Esophagus muscularis mucosa (tissue), 3 donors: Measurements from ENCODE around the gene BORCS5.

Experiments used
- CTCF ChIP-seq, 3 experiments: fragments of 200-600 bp in 2 of 3; fragments of 450-650 bp in 1 of 3; sonication (generic) in 2 of 3; IDR thresholded peaks; one replicate each; pipeline ENCODE4 v1.5.1; 2017 to 2019; ENCODE audit warnings: antibody characterized with exemption in 3 of 3, mild to moderate bottlenecking in 2 of 3, moderate library complexity in 1 of 3
- POLR2A ChIP-seq: fragments of 450-650 bp; IDR thresholded peaks from one replicate; pipeline ENCODE4 v1.6.1; 2017; ENCODE audit warnings: antibody characterized with exemption, moderate library complexity, mild to moderate bottlenecking, low read depth
- POLR2AphosphoS5 ChIP-seq, 2 donors: sonication (generic); formaldehyde crosslinking; IDR thresholded peaks; one replicate each; pipeline ENCODE4 v1.6.1; 2017; ENCODE audit warnings: antibody characterized with exemption in 2 of 2

- no peak for TF ChIP-seq POLR2A
- no peak for TF ChIP-seq CTCF (IDR thresholded peaks at IDR 0.05)
- no peak for TF ChIP-seq POLR2AphosphoS5 (IDR thresholded peaks at IDR 0.05)
These were observed 51.4 kb downstream of the BORCS5 start for GRCh38 chr12:12408265-12408690.
